Fibroblast of villous mesenchyme (primary cell): Measurements from ENCODE around the gene PAX8. TPM values are rescaled to one million over a fixed set of nuclear protein-coding genes. Genes with fewer than 3 reads are reported as not detected.

ENCODE experiments used
- DNase-seq: peaks from one replicate; pipeline ENCODE4 v3.0.0-alpha.2; 2010; ENCODE audit warnings: low read depth
- H3K4me3 ChIP-seq: 2 replicates; pipeline ENCODE4 v1.5.1; 2011; ENCODE audit warnings: low read depth, mild to moderate bottlenecking, low read length
- total RNA-seq: library from RNA; depleted of rRNA; stranded (reverse); fragments of >200 nt; gene quantifications from 2 replicates; pipeline ENCODE4 v1.2.3, GENCODE V29; 2012
- TF ChIP-seq, protein P1 (sequence below): IDR thresholded peaks from 2 replicates; pipeline ENCODE4 v1.5.1; 2012; ENCODE audit warnings: low read depth, mild to moderate bottlenecking, low read length; ENCODE audit not compliant: insufficient read depth

PAX8 gene
- total RNA-seq, 1 donor, result 1.3 TPM

- H3K4me3 ChIP-seq, result no peak overlapping the region
- no peak for DNase-seq
- TF ChIP-seq, protein P1, sequence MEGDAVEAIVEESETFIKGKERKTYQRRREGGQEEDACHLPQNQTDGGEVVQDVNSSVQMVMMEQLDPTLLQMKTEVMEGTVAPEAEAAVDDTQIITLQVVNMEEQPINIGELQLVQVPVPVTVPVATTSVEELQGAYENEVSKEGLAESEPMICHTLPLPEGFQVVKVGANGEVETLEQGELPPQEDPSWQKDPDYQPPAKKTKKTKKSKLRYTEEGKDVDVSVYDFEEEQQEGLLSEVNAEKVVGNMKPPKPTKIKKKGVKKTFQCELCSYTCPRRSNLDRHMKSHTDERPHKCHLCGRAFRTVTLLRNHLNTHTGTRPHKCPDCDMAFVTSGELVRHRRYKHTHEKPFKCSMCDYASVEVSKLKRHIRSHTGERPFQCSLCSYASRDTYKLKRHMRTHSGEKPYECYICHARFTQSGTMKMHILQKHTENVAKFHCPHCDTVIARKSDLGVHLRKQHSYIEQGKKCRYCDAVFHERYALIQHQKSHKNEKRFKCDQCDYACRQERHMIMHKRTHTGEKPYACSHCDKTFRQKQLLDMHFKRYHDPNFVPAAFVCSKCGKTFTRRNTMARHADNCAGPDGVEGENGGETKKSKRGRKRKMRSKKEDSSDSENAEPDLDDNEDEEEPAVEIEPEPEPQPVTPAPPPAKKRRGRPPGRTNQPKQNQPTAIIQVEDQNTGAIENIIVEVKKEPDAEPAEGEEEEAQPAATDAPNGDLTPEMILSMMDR, result no peak
These were observed 6.2 kb downstream of the PAX8 start for GRCh38 chr2:113272477-113272876.

GRCh38 chr2:113268621-113269360 lies 9.9 kb downstream of the PAX8 start:
- TF ChIP-seq, protein P1, result no peak
- DNase-seq, result no peak
- no peak overlapping the region for H3K4me3 ChIP-seq

- H3K4me3 ChIP-seq, result no peak overlapping the region
- TF ChIP-seq, protein P1, result no peak
- no peak for DNase-seq
These were observed 12.3 kb downstream of the PAX8 start for GRCh38 chr2:113266431-113266830.

DNA sequence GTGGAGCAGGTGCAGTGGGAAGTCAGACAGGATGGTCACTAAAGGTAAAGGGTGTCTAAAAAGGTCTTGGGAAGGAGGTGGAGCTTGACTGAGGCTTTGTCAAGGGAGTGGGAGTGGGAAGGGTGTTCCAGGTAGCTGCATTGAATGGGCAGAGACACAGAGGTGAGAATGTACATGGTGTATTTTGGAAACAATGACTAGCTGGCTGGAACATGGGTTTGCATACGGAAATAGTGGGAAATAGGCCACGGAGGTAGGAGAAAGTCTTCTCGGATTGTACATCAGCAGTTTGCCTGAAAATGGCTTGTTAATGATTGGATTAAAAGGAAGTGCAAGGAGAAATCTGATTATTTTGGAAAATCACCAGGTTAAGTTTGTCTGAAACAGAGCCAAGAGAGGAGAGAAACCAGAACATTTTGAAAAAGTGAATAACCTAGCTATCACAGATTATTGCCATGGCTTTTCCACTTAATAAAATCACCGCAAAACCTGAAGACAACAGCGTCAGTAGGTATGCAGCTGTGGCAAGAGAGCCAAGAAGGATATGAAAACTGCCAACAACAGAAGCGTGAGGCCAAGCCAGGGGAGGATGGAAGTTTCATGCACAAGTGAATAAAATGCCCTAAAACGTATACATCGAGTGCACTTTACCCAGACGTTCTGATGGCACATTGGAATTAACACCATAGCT lies 13.9 kb downstream of the PAX8 start:
- TF ChIP-seq, protein P1, result no peak
- no peak overlapping the region for H3K4me3 ChIP-seq
- no peak for DNase-seq

DNA sequence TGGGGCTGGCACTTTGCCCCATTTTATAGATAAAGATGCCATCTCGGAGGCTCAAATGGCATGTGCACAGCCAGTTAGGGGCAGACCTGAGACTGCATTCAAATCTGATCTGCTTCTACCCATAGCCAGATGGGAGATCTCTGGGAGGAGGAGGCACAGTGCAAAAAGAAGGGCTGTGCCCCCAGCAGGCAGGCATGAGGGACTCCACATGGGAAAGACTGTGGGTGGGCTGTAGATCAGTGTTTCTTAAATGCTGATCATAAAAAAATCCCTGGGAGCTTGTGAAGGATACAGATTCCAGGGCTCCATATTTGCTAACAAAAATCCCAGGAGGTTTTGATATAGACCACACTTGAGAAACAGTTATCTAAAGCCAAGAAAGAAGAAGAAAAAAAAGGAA lies 15.2 kb downstream of the PAX8 start:
- no peak overlapping the region for H3K4me3 ChIP-seq
- TF ChIP-seq, protein P1, result no peak
- DNase-seq, result no peak

GRCh38 chr2:113260991-113261390 lies 17.7 kb downstream of the PAX8 start:
- TF ChIP-seq, protein P1, result no peak
- no peak overlapping the region for H3K4me3 ChIP-seq
- DNase-seq, result no peak
